PC-9 (cell line): Measurements from ENCODE around the gene GPR32. TPM values are rescaled to one million over a fixed set of nuclear protein-coding genes. Genes with fewer than 3 reads are reported as not detected.

Source experiments
- BruUV-seq: library from RNA; stranded (reverse); fragments of 400-500 nt; replicated peaks from 2 replicates; lab custom pipeline; 2021; lab: Mats Ljungman, UMichigan
- CTCF ChIA-PET: fragments of 300-600 bp; sonication (Branson Sonifier 250); formaldehyde crosslinking; loops from one replicate; lab custom pipeline; 2022; ENCODE audit warnings: antibody characterized with exemption; lab: Charles Lee
- POLR2A ChIA-PET: fragments of 300-600 bp; sonication (Branson Sonifier 250); formaldehyde crosslinking; loops from one replicate; lab custom pipeline; 2022; ENCODE audit warnings: antibody characterized with exemption; ENCODE audit not compliant: unreplicated experiment; lab: Charles Lee
- DNase-seq, 2 experiments: peaks; one replicate each; pipeline versions ENCODE4 v3.0.0 to v3.0.0-alpha.2; 2015 to 2022; ENCODE audit warnings: mixed read lengths in 1 of 2
- H2AFZ ChIP-seq: fragments of 200-600 bp; sonication (generic); 2 replicates; pipeline ENCODE4 v1.8.1; 2017; ENCODE audit warnings: antibody characterized with exemption
- H3F3A ChIP-seq: fragments of 200-600 bp; sonication (generic); 2 replicates; pipeline ENCODE4 v1.8.1; 2017; ENCODE audit warnings: antibody characterized with exemption, mild to moderate bottlenecking, low read depth; ENCODE audit not compliant: insufficient read depth
- H3K27ac ChIP-seq: fragments of 200-600 bp; sonication (generic); 2 replicates; pipeline ENCODE4 v1.6.1; 2016; ENCODE audit warnings: mixed run types
- H3K27me3 ChIP-seq: fragments of 200-600 bp; sonication (generic); 2 replicates; pipeline ENCODE4 v1.6.1; 2016; ENCODE audit warnings: low read depth, mixed run types; ENCODE audit not compliant: insufficient read depth
- H3K36me3 ChIP-seq: fragments of 200-600 bp; sonication (generic); 2 replicates; pipeline ENCODE4 v1.6.1; 2016; ENCODE audit warnings: low read depth, mixed run types
- H3K4me1 ChIP-seq: fragments of 200-600 bp; sonication (generic); replicated peaks from 2 replicates; pipeline ENCODE4 v1.6.1; 2016; ENCODE audit warnings: mixed run types; ENCODE audit not compliant: insufficient read depth
- H3K4me2 ChIP-seq: fragments of 200-600 bp; sonication (generic); 2 replicates; pipeline ENCODE4 v1.6.1; 2017; ENCODE audit warnings: mixed run types
- H3K4me3 ChIP-seq: fragments of 200-600 bp; sonication (generic); 2 replicates; pipeline ENCODE4 v1.6.1; 2016; ENCODE audit warnings: mixed run types
- H3K79me2 ChIP-seq: fragments of 200-600 bp; sonication (generic); 2 replicates; pipeline ENCODE4 v1.6.1; 2017; ENCODE audit warnings: low read depth, mixed run types
- H3K9me2 ChIP-seq: fragments of 200-600 bp; sonication (generic); 2 replicates; pipeline ENCODE4 v1.8.1; 2017; ENCODE audit warnings: mild to moderate bottlenecking; ENCODE audit not compliant: insufficient read depth
- H3K9me3 ChIP-seq: fragments of 200-600 bp; sonication (generic); 2 replicates; pipeline ENCODE4 v1.8.1; 2016; ENCODE audit warnings: low read depth; ENCODE audit not compliant: insufficient read depth
- H4K20me1 ChIP-seq: fragments of 200-600 bp; sonication (generic); 2 replicates; pipeline ENCODE4 v1.8.1; 2017; ENCODE audit not compliant: insufficient read depth
- EZH2 ChIP-seq: fragments of 200-600 bp; sonication (generic); IDR thresholded peaks from 2 replicates; pipeline ENCODE4 v1.8.0; 2017; ENCODE audit warnings: antibody characterized with exemption, low read depth
- intact Hi-C: fragments of 100-400 bp; cut with micrococcal nuclease; formaldehyde crosslinking; loops from one replicate; pipeline ENCODE4 v1.10.0; 2022; ENCODE audit not compliant: unreplicated experiment
- total RNA-seq: library from RNA; stranded (reverse); gene quantifications from 2 replicates; pipeline ENCODE4 v1.2.3, GENCODE V29; 2021
- TF ChIP-seq, protein P1 (sequence below): fragments of 200-600 bp; sonication (generic); conservative IDR thresholded peaks from 2 replicates; pipeline ENCODE4 v1.6.1; 2017; ENCODE audit warnings: mixed run types, antibody characterized with exemption, mild to moderate bottlenecking, moderate library complexity

GPR32 gene
- total RNA-seq, 1 experiment from 2014 or later: not detected

DNA sequence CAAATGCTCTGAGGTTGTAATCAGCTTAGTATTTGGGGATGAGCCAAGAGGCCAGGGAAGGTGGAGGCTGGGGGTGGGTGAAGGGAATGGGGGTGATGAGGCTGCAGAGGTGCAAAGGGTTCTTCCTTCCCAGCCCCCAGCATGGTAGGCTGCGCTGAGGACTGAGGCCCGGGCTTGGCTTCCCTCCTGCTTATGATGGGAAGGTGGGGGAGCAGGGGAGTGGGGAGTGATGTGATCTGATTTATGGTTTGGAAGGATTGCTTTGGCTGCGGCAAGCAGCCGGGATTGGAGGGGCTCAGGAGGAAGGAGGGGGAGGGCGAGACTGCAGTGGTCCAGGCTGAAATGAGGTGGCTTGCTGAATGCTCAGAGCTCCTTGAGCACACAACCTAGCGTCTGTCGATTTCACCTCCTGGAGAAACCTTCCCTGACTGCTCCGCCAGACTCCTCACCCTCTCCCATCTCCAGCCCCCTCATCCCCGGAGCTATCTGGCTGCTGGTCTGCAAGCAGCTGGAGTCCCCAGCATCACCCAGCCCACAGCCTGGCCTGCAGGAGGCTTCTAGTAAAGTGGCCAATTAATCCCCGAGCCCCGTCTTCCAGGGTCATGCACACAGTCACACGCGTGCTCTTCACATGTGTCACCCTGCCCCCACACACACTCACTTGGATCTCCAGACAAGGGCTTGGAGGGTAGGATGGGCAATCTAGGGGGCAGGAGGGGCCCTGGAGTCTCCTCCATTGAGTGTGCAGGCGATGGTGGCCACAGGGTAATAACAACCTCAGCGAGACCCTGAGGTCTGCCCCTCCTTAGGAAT lies 47.9 kb upstream of the GPR32 start:
- Histone ChIP-seq H3K27me3 (peaks cover 46% of the 10 kb centered on the region), H3K36me3 (no peaks in the 10 kb centered on the region), H3K79me2 (no peaks in the 10 kb centered on the region), H3K27ac (no peak overlapping the region), H3K9me3 (no peaks in the 10 kb centered on the region; the same call in 1 of the 2 replicates), H3K4me3 (no peak overlapping the region), H3F3A (no peaks in the 10 kb centered on the region), H3K9me2 (no peaks in the 10 kb centered on the region), H3K4me1 (no peaks in the 10 kb centered on the region), H3K4me2 (no peak overlapping the region), H2AFZ (no peak overlapping the region), H4K20me1 (no peaks in the 10 kb centered on the region; the same call in 1 of the 2 replicates)
- DNase-seq: no peak
- POLR2A ChIA-PET: no interaction called here
- intact Hi-C loops: no loop called here
- TF ChIP-seq, protein P1, sequence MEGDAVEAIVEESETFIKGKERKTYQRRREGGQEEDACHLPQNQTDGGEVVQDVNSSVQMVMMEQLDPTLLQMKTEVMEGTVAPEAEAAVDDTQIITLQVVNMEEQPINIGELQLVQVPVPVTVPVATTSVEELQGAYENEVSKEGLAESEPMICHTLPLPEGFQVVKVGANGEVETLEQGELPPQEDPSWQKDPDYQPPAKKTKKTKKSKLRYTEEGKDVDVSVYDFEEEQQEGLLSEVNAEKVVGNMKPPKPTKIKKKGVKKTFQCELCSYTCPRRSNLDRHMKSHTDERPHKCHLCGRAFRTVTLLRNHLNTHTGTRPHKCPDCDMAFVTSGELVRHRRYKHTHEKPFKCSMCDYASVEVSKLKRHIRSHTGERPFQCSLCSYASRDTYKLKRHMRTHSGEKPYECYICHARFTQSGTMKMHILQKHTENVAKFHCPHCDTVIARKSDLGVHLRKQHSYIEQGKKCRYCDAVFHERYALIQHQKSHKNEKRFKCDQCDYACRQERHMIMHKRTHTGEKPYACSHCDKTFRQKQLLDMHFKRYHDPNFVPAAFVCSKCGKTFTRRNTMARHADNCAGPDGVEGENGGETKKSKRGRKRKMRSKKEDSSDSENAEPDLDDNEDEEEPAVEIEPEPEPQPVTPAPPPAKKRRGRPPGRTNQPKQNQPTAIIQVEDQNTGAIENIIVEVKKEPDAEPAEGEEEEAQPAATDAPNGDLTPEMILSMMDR: no peak
- no peak for TF ChIP-seq EZH2
- CTCF ChIA-PET: no interaction called here
- no TSS peak for BruUV-seq

GRCh38 chr19:50723069-50723468 lies 47.2 kb upstream of the GPR32 start, which contains the start of gene CLEC11A:
Gene CLEC11A (plus strand): TSS chr19:50723364. CDS start chr19:50723526, 162 bp downstream.
- H3K4me3 ChIP-seq: no peak within 1 kb of the TSS
- no peaks in the 10 kb centered on the region; the same call in 1 of the 2 replicates for H3K9me3 ChIP-seq
- H3K36me3 ChIP-seq: no peaks in the 10 kb centered on the region
- no peaks in the 10 kb centered on the region for H3K4me1 ChIP-seq
- no peak within 1 kb of the TSS for H2AFZ ChIP-seq
- CTCF ChIA-PET: interaction anchor here (0.6 kb wide), 1 partner anchor 292 kb away, joined by 4 read pairs; no protein-coding TSS in a partner anchor
- TF ChIP-seq, protein P1: no peak
- TF ChIP-seq EZH2: no peak
- no peaks in the 10 kb centered on the region for H3K9me2 ChIP-seq
- H3K79me2 ChIP-seq: no peaks in the 10 kb centered on the region
- intact Hi-C loops: no loop called here
- H4K20me1 ChIP-seq: no peaks in the 10 kb centered on the region; the same call in 1 of the 2 replicates
- DNase-seq: no peak
- H3K4me2 ChIP-seq: no peak within 1 kb of the TSS
- H3F3A ChIP-seq: no peaks in the 10 kb centered on the region
- no peak within 1 kb of the TSS for H3K27ac ChIP-seq
- POLR2A ChIA-PET: no interaction called here
- BruUV-seq: no TSS peak
- peaks cover 52% of the 10 kb centered on the region for H3K27me3 ChIP-seq

DNA sequence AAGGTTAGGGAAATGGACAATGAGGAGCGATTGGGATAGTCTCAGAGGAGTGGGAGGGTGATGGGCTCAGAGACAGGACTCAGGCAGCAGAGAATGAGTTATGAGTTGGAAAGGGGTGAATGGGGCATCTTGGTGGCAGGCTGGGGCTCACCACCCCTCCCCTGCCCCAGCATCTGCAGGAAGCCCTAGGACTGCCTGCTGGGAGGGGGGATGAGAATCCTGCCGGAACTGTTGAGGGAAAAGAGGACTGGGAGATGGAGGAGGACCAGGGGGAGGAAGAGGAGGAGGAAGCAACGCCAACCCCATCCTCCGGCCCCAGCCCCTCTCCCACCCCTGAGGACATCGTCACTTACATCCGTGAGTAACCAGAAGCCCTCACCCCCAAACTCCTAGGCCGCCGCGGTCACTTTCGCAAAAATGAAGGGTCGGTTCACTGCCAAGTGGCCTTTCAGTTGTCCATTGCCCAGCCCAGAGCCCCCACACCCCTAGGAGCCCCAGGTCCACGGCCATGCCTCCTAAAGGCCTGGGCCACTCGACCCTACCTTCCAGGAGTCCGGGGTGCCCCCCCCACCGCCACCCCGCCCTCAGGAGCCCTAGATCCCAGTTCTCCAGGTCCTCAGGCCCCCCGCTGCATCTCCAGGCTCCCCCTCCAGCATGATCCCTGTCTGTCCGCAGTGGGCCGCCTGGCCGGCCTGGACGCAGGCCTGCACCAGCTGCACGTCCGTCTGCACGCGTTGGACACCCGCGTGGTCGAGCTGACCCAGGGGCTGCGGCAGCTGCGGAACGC lies 46.3 kb upstream of the GPR32 start:
- H3K36me3 ChIP-seq: no peaks in the 10 kb centered on the region
- POLR2A ChIA-PET: no interaction called here
- no peaks in the 10 kb centered on the region for H3F3A ChIP-seq
- no peak overlapping the region for H2AFZ ChIP-seq
- no peak overlapping the region for H3K27ac ChIP-seq
- peaks cover 57% of the 10 kb centered on the region for H3K27me3 ChIP-seq
- no TSS peak for BruUV-seq
- no peaks in the 10 kb centered on the region; the same call in 1 of the 2 replicates for H3K9me3 ChIP-seq
- H3K9me2 ChIP-seq: no peaks in the 10 kb centered on the region
- CTCF ChIA-PET: interaction anchor here (0.6 kb wide), 1 partner anchor 293 kb away, joined by 4 read pairs; no protein-coding TSS in a partner anchor
- H3K4me3 ChIP-seq: no peak overlapping the region
- no peaks in the 10 kb centered on the region for H3K79me2 ChIP-seq
- no peaks in the 10 kb centered on the region for H3K4me1 ChIP-seq
- H4K20me1 ChIP-seq: no peaks in the 10 kb centered on the region; the same call in 1 of the 2 replicates
- TF ChIP-seq EZH2: no peak
- TF ChIP-seq, protein P1: no peak
- DNase-seq: no peak
- H3K4me2 ChIP-seq: no peak overlapping the region
- intact Hi-C loops: no loop called here
